Uterus (tissue), 2 donors: ENCODE results near the gene TSPAN3.

Experiments used
- POLR2A ChIP-seq, 2 donors: fragments of 450-650 bp; IDR thresholded peaks; one replicate each; pipeline ENCODE4 v1.6.1; 2016; ENCODE audit warnings: antibody characterized with exemption in 2 of 2, mild to moderate bottlenecking in 1 of 2, moderate library complexity in 1 of 2
- TF ChIP-seq, protein P1 (sequence below), 4 experiments: fragments of 200-600 bp in 2 of 4; fragments of 450-650 bp in 2 of 4; sonication (generic) in 2 of 4; IDR thresholded peaks; one replicate each; pipeline ENCODE4 v1.5.1; 2016 to 2019; ENCODE audit warnings: antibody characterized with exemption in 4 of 4, mild to moderate bottlenecking in 2 of 4, moderate library complexity in 1 of 4

DNA sequence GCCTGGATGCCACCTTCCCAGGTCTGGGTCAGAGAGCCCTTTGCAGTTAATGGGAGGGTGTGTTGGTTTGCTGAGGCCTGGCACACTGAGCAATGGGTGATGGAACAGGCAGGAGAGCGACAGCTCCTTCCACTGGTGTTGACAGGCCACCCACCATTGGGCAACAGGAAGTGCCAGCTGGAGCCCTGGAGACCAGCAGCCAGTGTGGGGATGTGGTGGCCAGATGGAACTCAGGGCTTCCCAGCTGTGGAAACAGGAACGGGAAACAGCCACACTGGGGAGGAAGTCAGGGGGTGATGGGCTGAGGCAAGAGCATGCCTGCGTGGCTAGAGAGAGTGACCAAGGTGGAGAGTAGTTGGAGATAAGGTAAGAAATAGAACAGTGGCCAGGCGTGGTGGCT is 66.7 kb downstream of the TSPAN3 start:
- TF ChIP-seq POLR2A (IDR thresholded peaks at IDR 0.05), result no peak
- TF ChIP-seq, protein P1, sequence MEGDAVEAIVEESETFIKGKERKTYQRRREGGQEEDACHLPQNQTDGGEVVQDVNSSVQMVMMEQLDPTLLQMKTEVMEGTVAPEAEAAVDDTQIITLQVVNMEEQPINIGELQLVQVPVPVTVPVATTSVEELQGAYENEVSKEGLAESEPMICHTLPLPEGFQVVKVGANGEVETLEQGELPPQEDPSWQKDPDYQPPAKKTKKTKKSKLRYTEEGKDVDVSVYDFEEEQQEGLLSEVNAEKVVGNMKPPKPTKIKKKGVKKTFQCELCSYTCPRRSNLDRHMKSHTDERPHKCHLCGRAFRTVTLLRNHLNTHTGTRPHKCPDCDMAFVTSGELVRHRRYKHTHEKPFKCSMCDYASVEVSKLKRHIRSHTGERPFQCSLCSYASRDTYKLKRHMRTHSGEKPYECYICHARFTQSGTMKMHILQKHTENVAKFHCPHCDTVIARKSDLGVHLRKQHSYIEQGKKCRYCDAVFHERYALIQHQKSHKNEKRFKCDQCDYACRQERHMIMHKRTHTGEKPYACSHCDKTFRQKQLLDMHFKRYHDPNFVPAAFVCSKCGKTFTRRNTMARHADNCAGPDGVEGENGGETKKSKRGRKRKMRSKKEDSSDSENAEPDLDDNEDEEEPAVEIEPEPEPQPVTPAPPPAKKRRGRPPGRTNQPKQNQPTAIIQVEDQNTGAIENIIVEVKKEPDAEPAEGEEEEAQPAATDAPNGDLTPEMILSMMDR (IDR thresholded peaks at IDR 0.05), result no peak
